NCI-H774 (cell line): ENCODE measurements around the gene KCTD18.

Experiments
- DNase-seq: peaks from one replicate; lab custom pipeline; 2025; lab: John Stamatoyannopoulos, UW

KCTD18 gene

DNA sequence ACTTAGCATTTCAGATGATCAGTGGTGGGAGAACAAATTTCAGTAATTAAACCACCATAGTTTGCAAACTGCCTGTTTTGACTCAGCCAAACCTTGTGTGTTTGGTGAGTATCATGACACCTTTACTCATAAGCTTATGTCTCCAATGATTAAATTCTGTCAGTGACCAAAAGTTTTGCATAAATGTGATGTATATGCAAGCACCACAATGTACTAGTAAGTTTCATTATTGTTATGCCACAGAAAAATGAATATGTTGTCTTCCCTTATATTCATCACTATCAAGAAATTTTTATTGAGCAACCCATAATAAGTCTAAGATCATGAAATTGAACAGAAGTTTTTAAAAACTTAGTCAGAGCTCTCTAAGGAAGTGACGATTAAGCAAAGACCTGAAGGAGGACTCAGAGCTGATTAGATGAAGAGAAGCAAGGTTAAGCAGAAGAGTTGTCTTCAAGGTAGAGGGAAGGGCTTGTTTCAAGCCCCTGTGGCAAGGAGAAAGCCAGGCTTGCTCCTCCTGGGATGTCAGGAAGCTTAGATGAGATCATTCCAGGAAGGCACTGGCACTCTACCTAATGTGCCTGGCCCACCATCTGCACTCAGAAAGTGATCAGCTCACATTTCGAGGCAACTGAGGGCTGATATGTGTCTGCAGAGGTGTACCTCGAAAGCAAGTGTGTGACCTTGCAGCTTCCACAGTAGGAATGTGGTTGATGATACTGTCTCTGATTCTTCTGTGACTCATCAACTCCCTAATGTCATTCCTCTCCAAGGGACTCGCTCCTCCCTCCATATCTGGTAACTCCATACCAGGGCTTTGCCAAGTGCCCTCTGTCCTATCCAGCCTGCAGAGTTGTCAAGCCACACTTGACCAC, 54.7 kb downstream of the KCTD18 start:
- no peak for DNase-seq

DNA sequence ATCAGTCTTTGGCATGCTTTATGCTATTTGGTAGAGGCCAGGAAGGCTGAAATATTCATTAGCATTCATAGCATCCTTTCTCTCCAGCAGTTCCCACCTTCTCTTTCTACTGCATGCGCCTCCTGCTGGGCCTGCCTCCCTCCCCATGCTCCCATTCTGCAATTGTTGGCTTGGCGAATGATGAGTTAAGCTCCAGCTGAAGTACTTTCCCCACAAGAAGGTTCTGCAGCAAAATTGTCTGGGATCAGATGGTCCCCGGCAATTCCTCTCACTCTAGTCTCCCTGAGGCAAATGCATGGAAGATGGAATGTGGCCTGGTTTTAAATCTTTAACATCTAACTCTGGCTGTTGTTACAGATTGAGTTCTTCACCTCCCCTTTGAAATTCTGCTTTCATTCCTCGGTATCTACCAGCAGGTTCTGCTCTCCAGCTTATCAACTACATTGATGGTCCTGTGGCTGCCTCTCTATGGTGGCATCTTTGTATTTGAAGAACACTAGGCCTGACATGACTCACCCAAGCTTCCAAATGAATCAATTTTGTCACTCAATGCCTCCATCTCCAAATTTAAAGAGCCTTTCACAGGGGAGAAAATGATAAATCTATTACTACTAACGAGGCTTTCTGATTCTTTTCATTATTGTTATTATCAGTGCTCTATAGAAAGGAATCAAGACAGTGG, 55.9 kb downstream of the KCTD18 start:
- DNase-seq, result no peak

DNA sequence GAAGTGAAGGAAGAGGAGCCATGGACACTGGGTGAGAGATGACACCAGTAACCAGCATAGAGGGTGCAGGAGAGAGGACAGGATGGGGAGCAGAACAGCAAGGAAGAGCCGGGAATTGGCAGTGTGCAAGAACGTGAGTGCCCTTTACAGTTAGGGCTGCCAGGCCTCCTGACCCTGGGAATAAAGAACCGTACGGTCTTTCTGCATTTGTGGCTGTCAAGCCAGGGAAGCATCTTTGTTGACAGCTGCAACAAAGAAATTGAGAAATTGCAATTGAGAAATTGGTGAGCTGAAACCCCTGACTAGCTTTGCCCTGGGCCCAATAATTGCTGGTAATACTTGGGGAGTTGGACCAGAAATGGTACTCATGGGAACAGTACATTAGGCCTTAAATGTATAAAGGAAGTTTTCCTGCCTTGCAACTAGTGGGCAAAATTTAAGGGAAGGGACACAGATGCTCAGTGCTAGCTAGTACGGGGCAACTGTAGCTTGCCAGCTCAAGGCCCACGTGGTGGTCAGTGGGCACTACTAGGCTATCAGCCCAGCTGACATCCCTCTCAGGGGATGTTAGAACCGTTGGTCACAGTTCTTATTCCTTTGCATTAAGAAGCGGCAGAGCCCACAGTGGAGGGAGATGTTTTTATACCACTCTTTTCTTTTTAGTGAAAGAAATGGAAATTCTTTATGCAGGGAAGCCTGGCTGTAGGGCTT, 56.6 kb downstream of the KCTD18 start:
- no peak for DNase-seq

DNA sequence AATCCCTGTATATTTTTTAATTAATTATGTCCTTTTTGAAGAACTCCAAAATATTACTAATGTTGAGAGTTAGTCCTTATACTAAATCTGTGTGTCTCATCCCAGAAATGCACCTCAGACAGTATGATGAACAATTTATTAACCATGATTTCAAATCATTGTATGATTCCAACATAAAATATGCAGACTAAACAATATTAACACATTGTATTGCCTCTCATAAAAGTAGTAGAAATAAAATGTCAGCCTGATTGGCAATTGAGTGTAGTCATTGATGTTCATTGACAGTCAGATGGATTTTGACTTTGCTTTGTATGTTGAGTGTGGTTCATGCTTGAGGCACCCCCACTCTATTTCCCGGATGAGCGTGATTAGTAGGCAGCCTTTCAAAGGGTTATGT, 57.5 kb downstream of the KCTD18 start:
- DNase-seq, result no peak

DNA sequence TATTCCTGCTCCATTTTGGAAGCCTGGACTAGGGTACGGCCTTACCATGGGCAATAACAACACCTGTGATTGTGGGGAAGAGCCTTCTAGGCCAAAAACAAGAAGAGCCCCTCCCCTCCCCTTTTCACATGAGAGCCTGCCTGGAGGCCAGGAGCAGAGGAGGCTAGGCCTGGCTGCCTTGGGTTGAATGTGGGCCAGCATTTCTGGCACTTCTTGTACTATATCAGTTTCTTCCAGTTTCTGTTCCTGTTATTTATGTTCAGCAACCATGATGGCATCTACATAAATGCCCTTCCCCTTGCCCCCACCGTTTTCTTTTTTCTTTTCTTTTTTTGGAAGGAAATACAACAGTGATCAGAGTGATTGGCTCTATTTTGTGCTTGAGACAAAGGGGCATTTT, 58.4 kb downstream of the KCTD18 start:
- no peak for DNase-seq

DNA sequence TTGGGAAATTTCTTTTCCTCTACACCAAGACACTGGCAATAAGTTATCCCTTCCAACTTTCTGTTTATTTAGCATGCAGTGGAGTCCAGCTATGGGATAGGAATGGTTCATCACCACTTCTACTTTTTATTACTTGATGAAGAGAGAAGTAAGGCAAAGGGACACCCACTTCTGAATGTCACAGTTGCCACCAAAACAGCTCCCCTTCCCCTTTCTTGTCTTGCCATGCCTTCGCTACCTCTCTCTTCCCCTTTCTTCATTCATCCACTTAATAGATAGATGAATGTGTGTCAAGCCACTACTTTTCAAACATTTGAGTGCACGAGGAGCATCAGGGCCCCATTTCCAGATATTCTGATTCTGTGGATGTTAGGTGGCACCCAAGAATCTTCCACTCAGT, 59.6 kb downstream of the KCTD18 start:
- no peak for DNase-seq

DNA sequence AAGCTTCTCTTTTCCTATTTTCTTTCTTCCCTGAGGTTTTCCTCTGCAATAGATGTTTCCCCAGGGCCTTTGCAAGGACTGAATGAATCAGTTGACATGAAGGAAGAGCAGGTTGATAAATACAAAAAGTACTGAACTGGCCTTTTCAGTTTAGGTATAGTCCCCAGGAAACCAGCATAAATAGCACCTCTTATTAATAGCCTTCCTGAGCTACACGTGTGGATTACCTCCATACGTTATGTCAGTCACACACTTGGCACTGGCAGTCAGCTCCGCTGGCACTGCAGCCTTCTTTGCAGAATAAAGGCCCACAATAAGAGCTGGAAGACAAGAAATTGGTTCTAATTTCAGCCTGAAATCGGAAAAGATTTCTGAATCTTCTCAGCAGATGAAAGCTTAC, 60.7 kb downstream of the KCTD18 start:
- DNase-seq, result no peak

DNA sequence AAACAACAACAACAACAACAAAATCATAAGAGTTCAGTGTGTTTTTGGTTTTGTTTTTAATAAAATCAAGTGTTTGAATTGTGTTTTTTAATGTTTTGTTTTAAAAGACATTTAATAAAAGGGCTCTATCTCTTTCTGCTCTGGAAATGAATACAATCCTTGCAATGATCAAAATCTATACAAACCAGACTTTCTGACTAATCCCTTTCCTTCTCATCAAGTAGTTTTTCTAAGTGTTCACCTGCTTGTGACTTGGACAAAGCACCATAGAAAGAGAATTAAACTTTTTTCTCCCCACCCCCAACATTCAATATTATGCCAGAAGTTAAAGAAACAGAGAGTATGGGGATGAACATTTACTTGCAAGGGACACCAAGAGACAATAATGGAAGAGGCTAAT, 61.4 kb downstream of the KCTD18 start:
- DNase-seq, result no peak

DNA sequence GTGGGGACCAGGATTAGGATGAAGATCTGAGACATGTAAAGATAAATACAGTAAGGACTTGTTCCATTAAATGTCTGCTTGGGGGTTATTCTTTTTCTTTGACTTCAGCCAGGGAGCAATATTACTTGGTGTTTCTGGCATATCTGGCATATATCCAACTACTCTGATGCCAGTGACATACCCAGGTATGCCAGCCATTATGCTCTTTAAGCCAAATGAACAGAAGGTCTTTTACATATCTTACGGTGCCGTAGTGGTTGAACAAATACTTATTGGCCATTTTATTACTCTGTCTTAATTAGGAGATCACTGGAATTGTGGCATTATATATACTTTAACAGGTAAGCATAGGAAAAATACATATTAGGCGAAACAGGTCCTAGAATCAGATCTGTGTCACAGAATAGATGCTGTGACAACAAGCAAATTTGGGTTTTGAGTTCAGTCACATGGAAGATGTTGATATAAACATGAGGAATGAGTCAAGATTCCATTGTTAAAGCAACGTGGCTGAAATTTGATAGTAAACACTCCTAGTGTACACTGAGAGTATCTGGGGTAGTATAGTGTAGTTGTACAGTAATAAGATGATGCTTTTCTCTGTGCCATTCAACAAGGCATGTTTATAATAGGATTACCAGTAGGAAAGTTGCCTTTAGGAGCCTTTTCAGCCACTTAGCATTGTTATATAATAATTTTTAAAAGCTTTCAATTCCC, 62.6 kb downstream of the KCTD18 start:
- no peak for DNase-seq

DNA sequence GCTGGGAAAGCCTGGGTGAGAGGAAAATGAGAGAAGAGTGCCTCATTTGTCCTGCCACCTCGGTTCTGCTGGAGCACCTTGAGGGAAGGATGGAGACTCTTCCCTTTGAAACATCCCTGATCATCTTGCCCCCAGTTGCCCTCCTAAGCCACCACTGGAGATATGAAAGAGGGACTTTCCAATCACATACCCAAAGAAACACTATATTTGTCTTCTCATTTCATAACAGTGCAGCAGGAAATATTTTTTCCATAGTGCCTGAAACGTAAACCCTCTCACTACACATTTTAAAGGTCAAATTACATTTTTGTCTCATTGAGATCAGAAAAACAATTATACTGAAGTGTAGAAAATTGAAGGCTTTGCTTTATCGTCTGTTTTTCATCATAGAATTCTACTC, 63.3 kb downstream of the KCTD18 start:
- DNase-seq, result no peak

DNA sequence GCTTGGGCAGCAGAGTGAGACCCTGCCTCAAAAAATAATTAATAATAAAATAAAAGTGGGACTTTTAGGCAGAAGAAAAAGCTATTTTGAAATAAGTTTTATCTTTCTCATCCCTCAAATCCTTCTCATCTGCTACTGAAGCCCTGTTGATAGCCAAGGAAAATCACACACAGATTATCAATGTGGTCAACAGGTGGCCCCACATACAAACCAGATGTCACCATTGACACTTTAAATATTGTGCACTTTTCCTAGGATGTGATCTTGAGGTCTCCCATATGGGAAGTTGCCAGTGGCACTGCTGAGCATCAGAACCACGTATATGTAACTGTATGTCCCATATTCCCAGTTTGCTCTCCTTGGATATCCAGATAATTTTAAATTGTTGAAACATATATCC, 64.6 kb downstream of the KCTD18 start:
- DNase-seq, result no peak

DNA sequence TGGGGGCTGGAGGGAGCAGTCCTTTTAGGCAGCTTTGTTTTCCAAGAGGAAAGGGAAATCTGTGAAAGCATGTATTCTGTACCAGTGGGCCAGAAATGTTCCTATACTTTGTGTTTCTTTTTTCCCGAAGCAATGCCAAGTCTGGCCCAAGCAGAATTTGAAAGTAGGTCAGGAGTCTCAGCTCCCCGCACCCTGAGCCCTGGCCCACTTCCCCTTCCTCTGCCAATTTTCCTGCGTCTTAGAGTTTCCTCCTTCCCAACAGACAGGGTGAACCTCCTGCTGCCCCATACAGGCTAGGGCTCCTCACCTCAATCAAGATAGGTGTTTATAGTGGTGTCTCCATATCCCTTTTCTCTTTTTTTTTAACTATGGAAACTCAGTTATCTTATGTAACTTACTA, 65.3 kb downstream of the KCTD18 start:
- DNase-seq, result no peak

DNA sequence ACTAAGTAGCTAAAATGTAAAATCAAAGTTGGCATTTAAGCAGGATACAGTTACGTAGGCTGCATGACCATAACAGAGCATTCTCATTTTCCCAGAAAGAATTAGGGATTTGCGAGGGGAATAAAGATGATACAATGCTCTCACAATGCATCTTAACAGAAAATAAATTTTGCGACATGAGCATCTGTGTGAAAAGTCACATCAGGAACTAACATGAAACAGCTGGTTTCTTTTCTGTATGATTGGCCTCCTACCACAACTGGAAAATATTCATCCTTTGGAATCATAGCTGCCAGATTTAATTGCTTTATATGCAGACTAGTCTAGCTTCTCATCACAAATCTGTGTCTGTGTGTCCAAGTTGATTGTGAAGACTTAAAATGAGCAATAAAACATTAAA, 66.0 kb downstream of the KCTD18 start:
- no peak for DNase-seq

DNA sequence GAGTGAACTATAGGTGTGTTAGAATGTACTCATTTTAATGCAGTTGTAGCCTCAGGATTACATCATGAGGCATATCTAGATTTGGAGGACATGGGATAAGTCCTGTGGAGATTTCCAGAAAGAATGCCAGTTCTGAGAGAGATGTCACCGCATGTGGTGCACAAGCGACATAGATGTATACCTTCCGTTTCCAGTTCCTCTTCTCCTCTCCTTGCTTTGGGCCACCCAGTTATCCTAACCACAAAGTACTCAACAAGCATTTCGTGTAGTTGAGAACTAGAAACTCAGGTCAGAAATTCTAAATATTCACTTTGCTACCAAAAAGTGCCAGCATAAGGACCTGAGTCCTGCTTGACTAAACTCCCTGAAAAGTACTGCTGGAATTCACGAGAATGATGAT, 66.5 kb downstream of the KCTD18 start:
- DNase-seq, result no peak

DNA sequence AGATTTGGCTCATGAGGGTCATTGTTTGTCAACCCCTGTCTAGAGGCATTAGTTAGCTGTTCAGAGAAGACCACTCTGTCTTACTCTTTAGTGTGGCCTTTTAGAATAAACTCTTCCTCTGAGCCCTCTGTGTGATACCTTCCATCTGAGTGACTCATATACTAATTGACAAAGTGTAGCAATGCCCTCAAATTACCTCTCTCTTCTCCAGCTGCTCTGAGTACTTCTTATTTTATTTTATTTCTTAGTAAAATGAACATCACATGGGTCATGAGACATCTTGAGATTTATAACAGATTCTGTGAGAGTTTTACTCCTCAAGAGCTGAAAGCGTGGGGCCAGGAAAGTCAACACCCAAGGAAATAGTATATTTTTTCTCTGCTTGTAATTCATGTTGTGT, 67.4 kb downstream of the KCTD18 start:
- no peak for DNase-seq

DNA sequence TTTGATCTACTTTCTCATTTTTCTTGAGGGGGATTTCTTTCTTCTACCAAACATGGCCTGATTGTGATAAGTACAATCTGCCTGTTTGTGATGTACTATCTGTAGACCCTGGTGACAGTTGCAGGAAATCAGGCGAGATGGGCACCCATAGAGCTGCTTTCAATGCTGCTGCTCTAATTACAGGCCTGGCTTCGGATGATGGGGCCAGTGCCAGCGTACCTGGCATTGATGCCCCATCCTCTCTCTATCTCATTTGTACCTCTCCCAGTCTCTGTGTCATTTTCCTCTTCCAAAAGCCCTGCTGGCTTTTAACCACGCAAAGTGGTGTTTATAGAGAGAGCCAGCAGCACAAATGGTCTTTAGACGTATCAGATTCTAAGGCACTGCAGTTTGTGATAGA, 69.9 kb downstream of the KCTD18 start:
- no peak for DNase-seq
